HepG2 (cell line): ENCODE measurements around the gene UGT1A3. TPM values are rescaled to one million over a fixed set of nuclear protein-coding genes. Genes with fewer than 3 reads are reported as not detected.

Experiments used
- BRF2 ChIP-seq: sonication (generic); formaldehyde crosslinking; IDR thresholded peaks from 2 replicates; pipeline ENCODE4 v1.8.1; 2022; ENCODE audit warnings: mild to moderate bottlenecking, missing genetic modification reagents
- CEBPG ChIP-seq: IDR thresholded peaks from 2 replicates; pipeline ENCODE4 v1.6.1; 2016
- JDP2 ChIP-seq: sonication (generic); formaldehyde crosslinking; IDR thresholded peaks from 2 replicates; pipeline ENCODE4 v1.8.1; 2022; ENCODE audit warnings: missing genetic modification reagents, borderline replicate concordance
- MIER2 ChIP-seq: IDR thresholded peaks from 2 replicates; pipeline ENCODE4 v1.6.1; 2016; ENCODE audit warnings: missing biosample characterization, missing genetic modification reagents
- NONO ChIP-seq, 2 experiments: fragments of 450-650 bp in 1 of 2; sonication (generic) in 1 of 2; formaldehyde crosslinking in 1 of 2; IDR thresholded peaks in 1 of 2; conservative IDR thresholded peaks in 1 of 2; 2 replicates each; pipeline versions ENCODE4 v1.6.1 to v1.8.0; 2017 to 2022; ENCODE audit warnings: mild to moderate bottlenecking in 1 of 2, missing genetic modification reagents in 1 of 2, moderate library complexity in 1 of 2
- PAXIP1 ChIP-seq: sonication (generic); formaldehyde crosslinking; conservative IDR thresholded peaks from 2 replicates; pipeline ENCODE4 v1.4.0; 2020; ENCODE audit warnings: mild to moderate bottlenecking, missing genetic modification reagents, moderate library complexity
- SMAD3 ChIP-seq: sonication (generic); formaldehyde crosslinking; IDR thresholded peaks from 2 replicates; pipeline ENCODE4 v1.4.0; 2020; ENCODE audit warnings: missing genetic modification reagents
- TCF12 ChIP-seq, 2 experiments: fragments of 450-650 bp in 1 of 2; sonication (generic) in 1 of 2; formaldehyde crosslinking in 1 of 2; IDR thresholded peaks; 2 replicates each; pipeline versions ENCODE4 v1.6.1 to v1.8.0; 2017 to 2022; ENCODE audit warnings: antibody characterized with exemption in 1 of 2, mild to moderate bottlenecking in 1 of 2, missing genetic modification reagents in 1 of 2, moderate library complexity in 1 of 2
- TRIM22 ChIP-seq: fragments of 450-650 bp; IDR thresholded peaks from 2 replicates; pipeline ENCODE4 v1.6.1; 2017
- ZBED4 ChIP-seq: sonication (generic); formaldehyde crosslinking; IDR thresholded peaks from 2 replicates; pipeline ENCODE4 v1.4.0; 2020; ENCODE audit warnings: missing genetic modification reagents, borderline replicate concordance
- ZNF235 ChIP-seq: sonication (generic); formaldehyde crosslinking; IDR thresholded peaks from 2 replicates; pipeline ENCODE4 v1.8.1; 2023; ENCODE audit warnings: mild to moderate bottlenecking, missing genetic modification reagents, borderline replicate concordance
- ZNF33B ChIP-seq: sonication (generic); formaldehyde crosslinking; IDR thresholded peaks from 2 replicates; pipeline ENCODE4 v1.5.1; 2020; ENCODE audit warnings: mild to moderate bottlenecking, missing genetic modification reagents
- ZNF552 ChIP-seq: sonication (generic); formaldehyde crosslinking; IDR thresholded peaks from 2 replicates; pipeline ENCODE4 v1.9.0; 2022; ENCODE audit warnings: missing genetic modification reagents, mild to moderate bottlenecking, borderline replicate concordance
- ZNF577 ChIP-seq: sonication (generic); formaldehyde crosslinking; IDR thresholded peaks from 2 replicates; pipeline ENCODE4 v1.4.0; 2020; ENCODE audit warnings: mild to moderate bottlenecking, low read depth, missing genetic modification reagents, borderline replicate concordance
- ZNF724P ChIP-seq: sonication (generic); formaldehyde crosslinking; IDR thresholded peaks from 2 replicates; pipeline ENCODE4 v1.8.0; 2022; ENCODE audit warnings: missing genetic modification reagents, borderline replicate concordance
- polyA plus RNA-seq, 8 experiments: library from polyadenylated mRNA; depleted of rRNA in 3 of 8; stranded (reverse) in 7 of 8; unstranded in 1 of 8; fragments of >200 nt; fragmentation: Illumina TruSeq in 4 of 8; extraction: Trizol in 4 of 8; gene quantifications; 2 replicates each; pipeline versions ENCODE4 v1.2.1 to v1.2.3, GENCODE V29; 2011 to 2016; ENCODE audit warnings: low read depth in 4 of 8, missing spikeins in 1 of 8, mixed read lengths in 1 of 8; ENCODE audit not compliant: insufficient read depth in 1 of 8
- total RNA-seq, 5 experiments: library from RNA; depleted of rRNA; stranded (reverse); fragments of >200 nt; fragmentation: Illumina TruSeq; extraction: Trizol; gene quantifications; 2 replicates each; pipeline ENCODE4 v1.2.3, GENCODE V29; 2016; ENCODE audit warnings: low read depth in 1 of 5

UGT1A3 gene
- total and polyA plus RNA-seq, 2 of the 13 experiments (the other 11 are each of a cell fraction or from before 2014, with no cell fraction given) = not detected

GRCh38 chr2:233756429-233757081 lies 27.7 kb downstream of the UGT1A3 start (continued):
- TF ChIP-seq TRIM22 (no peak), TCF12 (IDR thresholded peaks at IDR 0.05) (no peak), TCF12 (CRISPR knock-in tag; IDR thresholded peaks at IDR 0.05) (peak; percentile 97), ZNF235 (CRISPR knock-in tag) (peak; percentile 80; the same call in 1 of the 2 replicates), MIER2 (CRISPR knock-in tag) (peak; percentile 75), ZBED4 (CRISPR knock-in tag) (peak; percentile 73; the same call in 1 of the 2 replicates), SMAD3 (CRISPR knock-in tag) (peak; percentile 90), ZNF552 (CRISPR knock-in tag) (no peak), ZNF33B (0 out of 2 replicates have a peak, but pooled peaks have one; percentile 48), CEBPG (CRISPR knock-in tag) (peak; percentile 85), JDP2 (CRISPR knock-in tag) (peak; percentile 88; the same call in 1 of the 2 replicates), NONO (IDR thresholded peaks at IDR 0.05) (no peak), NONO (CRISPR knock-in tag; conservative IDR thresholded peaks at IDR 0.05) (peak; percentile 90), PAXIP1 (CRISPR knock-in tag) (peak; percentile 97), ZNF577 (CRISPR knock-in tag) (no peak), BRF2 (CRISPR knock-in tag) (peak; percentile 92; the same call in 1 of the 2 replicates), ZNF724P (CRISPR knock-in tag) (peak; percentile 84; the same call in 1 of the 2 replicates)
